ENCODE data around the gene TTC33.

- TF ChIP-seq CTCF (IDR thresholded peaks at IDR 0.05; ENCODE audit: insufficient read depth, low read length, poor library complexity, severe bottlenecking) (no peak), EZH2phosphoT487 (conservative IDR thresholded peaks at IDR 0.05; ENCODE audit: low read length) (no peak)
Measured at GRCh38 chr5:40735609-40736008, 20.2 kb downstream of the TTC33 start.

All from SU-DHL-6 (cell line).